NB4 (cell line): ENCODE results near the gene RHBDL3.

Experiments
- CTCF ChIP-seq: IDR thresholded peaks from one replicate; pipeline ENCODE4 v1.5.1; 2012; ENCODE audit warnings: low read depth, low read length
- MYC ChIP-seq: IDR thresholded peaks from 2 replicates; pipeline ENCODE4 v1.6.1; 2011; ENCODE audit warnings: low read depth, low read length
- POLR2A ChIP-seq: IDR thresholded peaks from 2 replicates; pipeline ENCODE4 v1.6.1; 2011; ENCODE audit warnings: mild to moderate bottlenecking; ENCODE audit not compliant: insufficient read length; ENCODE audit errors: extremely low read depth
- TF ChIP-seq, protein P1 (sequence below): IDR thresholded peaks from 2 replicates; pipeline ENCODE4 v1.6.1; 2011; ENCODE audit warnings: low read depth, low read length

DNA sequence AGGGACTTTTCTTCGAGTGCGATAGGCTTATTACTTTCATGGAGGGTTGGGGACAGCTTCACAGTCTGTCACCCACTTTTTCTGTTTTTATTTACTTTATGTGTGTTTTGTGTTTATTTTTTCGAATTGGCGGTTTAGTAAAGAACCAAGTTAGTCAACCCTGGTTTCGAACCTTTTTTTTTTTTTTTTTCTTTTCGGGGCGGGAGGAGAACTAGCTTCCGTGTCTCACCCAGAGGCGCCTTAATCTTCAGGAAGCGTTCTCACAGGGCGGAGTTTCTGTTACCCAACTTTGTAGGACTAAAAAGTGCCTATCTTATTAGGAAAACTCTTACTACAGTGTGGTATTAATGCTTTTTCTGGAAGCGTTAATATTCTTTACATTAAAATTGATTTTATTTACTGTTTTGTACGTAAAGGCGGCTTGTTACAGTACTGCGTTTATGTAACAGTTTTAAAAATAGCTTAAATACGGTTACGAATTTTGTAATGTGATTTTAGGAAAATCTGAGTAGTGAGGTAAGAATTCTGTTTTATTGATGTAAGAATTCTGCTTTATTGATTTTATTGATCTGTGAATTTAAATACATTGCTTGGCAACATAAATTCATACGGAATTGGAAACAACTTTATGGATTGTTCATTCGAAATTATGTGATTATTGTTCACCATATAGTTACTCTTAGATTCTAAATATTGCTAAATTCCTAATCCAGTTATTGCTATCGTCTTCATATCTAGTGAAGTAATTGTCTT lies 85.2 kb downstream of the RHBDL3 start:
- TF ChIP-seq POLR2A (no peak), CTCF (no peak), MYC (no peak)
- TF ChIP-seq, protein P1, sequence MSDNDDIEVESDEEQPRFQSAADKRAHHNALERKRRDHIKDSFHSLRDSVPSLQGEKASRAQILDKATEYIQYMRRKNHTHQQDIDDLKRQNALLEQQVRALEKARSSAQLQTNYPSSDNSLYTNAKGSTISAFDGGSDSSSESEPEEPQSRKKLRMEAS: no peak
